PC-9 (cell line): ENCODE measurements around the gene MAST2. TPM values are rescaled to one million over a fixed set of nuclear protein-coding genes. Genes with fewer than 3 reads are reported as not detected.

ENCODE experiments used
- BruUV-seq: library from RNA; stranded (reverse); fragments of 400-500 nt; replicated peaks from 2 replicates; lab custom pipeline; 2021; lab: Mats Ljungman, UMichigan
- CTCF ChIA-PET: fragments of 300-600 bp; sonication (Branson Sonifier 250); formaldehyde crosslinking; loops from one replicate; lab custom pipeline; 2022; ENCODE audit warnings: antibody characterized with exemption; lab: Charles Lee
- POLR2A ChIA-PET: fragments of 300-600 bp; sonication (Branson Sonifier 250); formaldehyde crosslinking; loops from one replicate; lab custom pipeline; 2022; ENCODE audit warnings: antibody characterized with exemption; ENCODE audit not compliant: unreplicated experiment; lab: Charles Lee
- DNase-seq, 2 experiments: peaks; one replicate each; pipeline versions ENCODE4 v3.0.0 to v3.0.0-alpha.2; 2015 to 2022; ENCODE audit warnings: mixed read lengths in 1 of 2
- H2AFZ ChIP-seq: fragments of 200-600 bp; sonication (generic); 2 replicates; pipeline ENCODE4 v1.8.1; 2017; ENCODE audit warnings: antibody characterized with exemption
- H3F3A ChIP-seq: fragments of 200-600 bp; sonication (generic); 2 replicates; pipeline ENCODE4 v1.8.1; 2017; ENCODE audit warnings: antibody characterized with exemption, mild to moderate bottlenecking, low read depth; ENCODE audit not compliant: insufficient read depth
- H3K27ac ChIP-seq: fragments of 200-600 bp; sonication (generic); 2 replicates; pipeline ENCODE4 v1.6.1; 2016; ENCODE audit warnings: mixed run types
- H3K27me3 ChIP-seq: fragments of 200-600 bp; sonication (generic); 2 replicates; pipeline ENCODE4 v1.6.1; 2016; ENCODE audit warnings: low read depth, mixed run types; ENCODE audit not compliant: insufficient read depth
- H3K36me3 ChIP-seq: fragments of 200-600 bp; sonication (generic); 2 replicates; pipeline ENCODE4 v1.6.1; 2016; ENCODE audit warnings: low read depth, mixed run types
- H3K4me1 ChIP-seq: fragments of 200-600 bp; sonication (generic); replicated peaks from 2 replicates; pipeline ENCODE4 v1.6.1; 2016; ENCODE audit warnings: mixed run types; ENCODE audit not compliant: insufficient read depth
- H3K4me2 ChIP-seq: fragments of 200-600 bp; sonication (generic); 2 replicates; pipeline ENCODE4 v1.6.1; 2017; ENCODE audit warnings: mixed run types
- H3K4me3 ChIP-seq: fragments of 200-600 bp; sonication (generic); 2 replicates; pipeline ENCODE4 v1.6.1; 2016; ENCODE audit warnings: mixed run types
- H3K79me2 ChIP-seq: fragments of 200-600 bp; sonication (generic); 2 replicates; pipeline ENCODE4 v1.6.1; 2017; ENCODE audit warnings: low read depth, mixed run types
- H3K9me2 ChIP-seq: fragments of 200-600 bp; sonication (generic); 2 replicates; pipeline ENCODE4 v1.8.1; 2017; ENCODE audit warnings: mild to moderate bottlenecking; ENCODE audit not compliant: insufficient read depth
- H3K9me3 ChIP-seq: fragments of 200-600 bp; sonication (generic); 2 replicates; pipeline ENCODE4 v1.8.1; 2016; ENCODE audit warnings: low read depth; ENCODE audit not compliant: insufficient read depth
- H4K20me1 ChIP-seq: fragments of 200-600 bp; sonication (generic); 2 replicates; pipeline ENCODE4 v1.8.1; 2017; ENCODE audit not compliant: insufficient read depth
- CTCF ChIP-seq: fragments of 200-600 bp; sonication (generic); conservative IDR thresholded peaks from 2 replicates; pipeline ENCODE4 v1.6.1; 2017; ENCODE audit warnings: mixed run types, antibody characterized with exemption, mild to moderate bottlenecking, moderate library complexity
- EZH2 ChIP-seq: fragments of 200-600 bp; sonication (generic); IDR thresholded peaks from 2 replicates; pipeline ENCODE4 v1.8.0; 2017; ENCODE audit warnings: antibody characterized with exemption, low read depth
- intact Hi-C: fragments of 100-400 bp; cut with micrococcal nuclease; formaldehyde crosslinking; loops from one replicate; pipeline ENCODE4 v1.10.0; 2022; ENCODE audit not compliant: unreplicated experiment
- total RNA-seq: library from RNA; stranded (reverse); gene quantifications from 2 replicates; pipeline ENCODE4 v1.2.3, GENCODE V29; 2021

MAST2 gene
- total RNA-seq, 1 experiment from 2014 or later = 58.8 TPM

DNA sequence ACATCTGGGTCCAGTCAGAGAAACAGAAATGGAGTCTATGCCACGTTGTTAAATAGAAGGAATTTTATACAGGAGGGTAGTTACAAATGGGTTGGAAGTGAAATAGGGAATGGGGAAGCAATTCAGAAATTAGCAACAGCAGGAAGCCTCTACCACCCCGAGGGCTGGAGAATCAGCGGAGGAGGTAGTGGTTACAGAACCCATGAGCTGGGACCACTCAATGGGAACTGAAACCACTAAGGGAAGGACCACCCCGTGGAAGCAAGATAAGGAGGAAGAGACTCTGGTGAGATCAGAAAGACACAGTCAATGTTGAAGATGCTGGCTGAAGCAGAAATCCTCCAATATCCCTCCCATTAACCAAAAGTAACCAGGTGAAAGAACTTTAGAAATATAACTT lies 15.5 kb upstream of the MAST2 start:
- Histone ChIP-seq H3K9me2 (no peaks in the 10 kb centered on the region), H3K36me3 (no peaks in the 10 kb centered on the region), H3K27ac (no peak overlapping the region), H3K4me1 (no peaks in the 10 kb centered on the region), H3K9me3 (no peaks in the 10 kb centered on the region), H3F3A (no peaks in the 10 kb centered on the region), H4K20me1 (no peaks in the 10 kb centered on the region), H3K79me2 (no peaks in the 10 kb centered on the region), H3K4me3 (no peak overlapping the region), H3K27me3 (no peaks in the 10 kb centered on the region), H2AFZ (no peak overlapping the region), H3K4me2 (no peak overlapping the region)
- no peak for DNase-seq
- POLR2A ChIA-PET = no interaction called here
- intact Hi-C loops = no loop called here
- CTCF ChIA-PET = no interaction called here
- TF ChIP-seq CTCF = no peak
- TF ChIP-seq EZH2 = no peak
- BruUV-seq = no TSS peak

GRCh38 chr1:45789601-45790000 lies 13.8 kb upstream of the MAST2 start:
- ChIA-PET POLR2A (no interaction called here), CTCF (no interaction called here)
- no peak overlapping the region for H3K4me2 ChIP-seq
- H3K9me3 ChIP-seq = no peaks in the 10 kb centered on the region
- H3K27me3 ChIP-seq = no peaks in the 10 kb centered on the region
- H3F3A ChIP-seq = no peaks in the 10 kb centered on the region
- no peaks in the 10 kb centered on the region for H3K79me2 ChIP-seq
- DNase-seq = no peak
- TF ChIP-seq CTCF (no peak), EZH2 (no peak)
- no peaks in the 10 kb centered on the region for H4K20me1 ChIP-seq
- H3K27ac ChIP-seq = no peak overlapping the region
- intact Hi-C loops = no loop called here
- H3K4me3 ChIP-seq = no peak overlapping the region
- no peaks in the 10 kb centered on the region for H3K9me2 ChIP-seq
- BruUV-seq = no TSS peak
- H3K4me1 ChIP-seq = no peaks in the 10 kb centered on the region
- H3K36me3 ChIP-seq = no peaks in the 10 kb centered on the region
- no peak overlapping the region for H2AFZ ChIP-seq

DNA sequence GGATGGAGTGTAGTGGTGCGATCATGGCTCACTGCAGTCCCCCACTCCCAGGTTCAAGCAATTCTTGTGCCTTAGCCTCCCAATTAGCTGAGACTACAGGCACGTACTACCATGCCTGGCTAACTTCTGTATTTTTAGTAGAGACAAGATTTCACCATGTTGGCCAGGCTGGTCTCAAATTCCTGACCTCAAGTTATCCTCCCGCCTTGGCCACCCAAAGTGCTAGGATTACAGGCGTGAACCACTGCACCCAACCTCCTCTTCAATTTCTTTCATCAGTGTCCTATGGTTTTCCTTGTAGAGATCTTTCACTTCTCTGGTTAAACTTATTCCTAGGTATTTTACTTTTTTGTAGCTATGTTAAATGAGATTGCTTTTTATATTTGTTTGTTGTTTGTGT lies 10.7 kb upstream of the MAST2 start:
- intact Hi-C loops = no loop called here
- Histone ChIP-seq H3K4me2 (no peak overlapping the region), H3K4me3 (no peak overlapping the region), H3K9me2 (no peaks in the 10 kb centered on the region), H3K27ac (no peak overlapping the region), H3F3A (no peaks in the 10 kb centered on the region), H3K79me2 (no peaks in the 10 kb centered on the region), H3K36me3 (no peaks in the 10 kb centered on the region), H3K27me3 (no peaks in the 10 kb centered on the region), H3K4me1 (no peaks in the 10 kb centered on the region), H4K20me1 (no peaks in the 10 kb centered on the region), H2AFZ (no peak overlapping the region), H3K9me3 (no peaks in the 10 kb centered on the region)
- no TSS peak for BruUV-seq
- ChIA-PET CTCF (no interaction called here), POLR2A (no interaction called here)
- DNase-seq = no peak
- TF ChIP-seq CTCF = no peak
- no peak for TF ChIP-seq EZH2
